ENCODE measurements around the gene CCDC107. TPM values are rescaled to one million over a fixed set of nuclear protein-coding genes. Genes with fewer than 3 reads are reported as not detected.

Gene CCDC107
- total and polyA plus RNA-seq, 12 donors = 37.9 to 210 (median 46.9) TPM

GRCh38 chr9:35646533-35647265 is 11.4 kb upstream of the CCDC107 start:
- H3K4me1 ChIP-seq = peaks cover 0 to 73% (median 12%) of the 10 kb centered on the region in 9 donors
- intact Hi-C loops (cut with DNase I) = loop anchor here in 6 of 10 donors (2.0 to 10.0 kb wide), 6 partner anchors 39 to 238 kb away; partner anchors contain the start of genes TESK1 (in 4 of the 6) and MSMP (in 1 of the 6)
- H3K27ac ChIP-seq = peak overlapping the region; percentile 71 to 95 (median 82)
- H3K27me3 ChIP-seq = no peaks in the 10 kb centered on the region
- no peaks in the 10 kb centered on the region for H3K9me3 ChIP-seq
- TF ChIP-seq CTCF (IDR thresholded peaks at IDR 0.05) = peak; percentile 86 to 99 (median 96)
- ATAC-seq = peak; percentile 95 to 97 (median 96)
- H3K4me3 ChIP-seq = peak overlapping the region; percentile 43 to 75 (median 66)
- 0% methylated on average over 58 of the region's 58 CpGs for WGBS, 2 donors
- H3K36me3 ChIP-seq = no peaks in the 10 kb centered on the region
- DNase-seq = peak; percentile 93 to 94

- H3K27ac ChIP-seq = peak overlapping the region in 5 of 10 donors; percentile 10 to 85 (median 50)
- intact Hi-C loops (cut with DNase I) = loop anchor here (5.0 to 10.0 kb wide), 10 partner anchors 42 to 255 kb away; partner anchors contain the start of genes TESK1 (in 4 of the 10), HINT2 (in 2 of the 10), SPAG8 (in 2 of the 10) and CREB3 (in 1 of the 10)
- 74 to 85% methylated on average over 26 of the region's 26 CpGs for WGBS, 2 donors
- no peak for TF ChIP-seq CTCF (IDR thresholded peaks at IDR 0.05)
- peaks cover 0 to 72% (median 12%) of the 10 kb centered on the region in 9 donors for H3K4me1 ChIP-seq
- H3K36me3 ChIP-seq = no peaks in the 10 kb centered on the region
- no peak for ATAC-seq
- no peaks in the 10 kb centered on the region for H3K27me3 ChIP-seq
- peak overlapping the region in 3 of 10 donors; percentile 5 to 50 (median 20) for H3K4me3 ChIP-seq
- no peak for DNase-seq
- H3K9me3 ChIP-seq = no peaks in the 10 kb centered on the region
Measured at GRCh38 chr9:35649431-35650340, 8.4 kb upstream of the CCDC107 start.

- DNase-seq (no peak), ATAC-seq (no peak)
- Histone ChIP-seq H3K9me3 (no peaks in the 10 kb centered on the region), H3K4me1 (peaks cover 0 to 63% (median 12%) of the 10 kb centered on the region in 9 donors), H3K27me3 (no peaks in the 10 kb centered on the region), H3K4me3 (peak within 1 kb of the TSS in 3 of 10 donors; percentile 5 to 50 (median 20)), H3K27ac (peak within 1 kb of the TSS in 5 of 10 donors; percentile 10 to 85 (median 50)), H3K36me3 (no peaks in the 10 kb centered on the region)
- intact Hi-C loops (cut with DNase I) = loop anchor here in 5 of 10 donors (5.0 to 10.0 kb wide), 5 partner anchors 46 to 254 kb away; partner anchors contain the start of genes HINT2 (in 2 of the 5), SPAG8 (in 2 of the 5), CREB3 (in 1 of the 5) and HRCT1 (in 1 of the 5)
- 67% methylated on average over 22 of the region's 22 CpGs for WGBS, 2 donors
- TF ChIP-seq CTCF (IDR thresholded peaks at IDR 0.05) = no peak
Measured at GRCh38 chr9:35650341-35651158, 7.5 kb upstream of the CCDC107 start, which contains the start of gene SIT1. TSS of gene SIT1 (minus strand) at chr9:35650931. CDS start at chr9:35650853, 78 bp downstream.
